Lower leg skin (tissue), 3 donors: ENCODE measurements around the gene CD47.

Experiments
- POLR2A ChIP-seq, 2 donors: fragments of 450-650 bp; IDR thresholded peaks; one replicate each; pipeline ENCODE4 v1.6.1; 2016 to 2017; ENCODE audit warnings: antibody characterized with exemption in 2 of 2, mild to moderate bottlenecking in 1 of 2, moderate library complexity in 1 of 2
- TF ChIP-seq, protein P1 (sequence below), 3 donors: fragments of 450-650 bp; IDR thresholded peaks; one replicate each; pipeline ENCODE4 v1.5.1; 2016; ENCODE audit warnings: antibody characterized with exemption in 3 of 3, mild to moderate bottlenecking in 3 of 3, moderate library complexity in 2 of 3

DNA sequence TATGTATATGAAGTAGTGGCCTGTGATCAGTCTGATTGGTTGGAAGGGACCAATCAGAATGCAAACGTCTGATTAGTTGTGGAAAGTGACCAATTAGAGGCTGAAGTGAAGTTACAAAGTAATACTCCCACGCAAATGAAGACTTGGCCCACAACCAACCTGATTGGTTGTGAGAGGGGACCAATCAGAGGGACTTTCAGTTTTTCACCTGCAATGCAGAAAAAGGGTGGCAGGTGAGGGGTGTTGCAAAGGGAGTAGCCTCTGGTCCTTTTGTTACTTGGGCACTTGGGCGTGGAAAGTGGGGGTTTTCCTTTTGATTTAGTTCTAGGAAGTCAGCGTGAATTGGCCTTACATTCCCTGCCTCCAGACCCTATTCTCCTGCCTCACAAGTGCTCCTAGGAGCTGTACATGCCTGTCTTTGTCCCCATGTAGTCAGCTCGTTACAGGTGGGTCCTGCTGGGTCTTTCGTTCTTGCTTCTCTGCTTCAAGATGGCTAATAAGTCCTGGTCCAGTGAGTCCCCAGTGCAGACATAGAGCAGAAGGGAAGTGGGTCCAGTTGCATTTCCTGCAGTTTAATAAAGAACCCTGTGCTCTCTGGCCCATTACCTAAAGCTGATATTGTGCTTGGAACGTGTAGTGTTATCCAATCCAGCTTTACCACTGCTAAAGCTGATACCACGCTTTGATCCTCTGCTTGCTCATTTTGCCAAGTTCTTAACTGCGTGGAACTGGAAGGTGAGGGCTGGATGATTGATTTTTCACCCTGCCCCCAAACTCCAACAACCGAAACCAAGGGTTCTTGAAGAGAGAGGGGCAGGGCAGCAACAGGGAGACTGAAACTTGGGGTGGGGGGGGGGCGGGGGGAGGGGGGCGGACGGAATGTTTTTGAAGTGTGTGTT is 46.0 kb upstream of the CD47 start:
- TF ChIP-seq, protein P1, sequence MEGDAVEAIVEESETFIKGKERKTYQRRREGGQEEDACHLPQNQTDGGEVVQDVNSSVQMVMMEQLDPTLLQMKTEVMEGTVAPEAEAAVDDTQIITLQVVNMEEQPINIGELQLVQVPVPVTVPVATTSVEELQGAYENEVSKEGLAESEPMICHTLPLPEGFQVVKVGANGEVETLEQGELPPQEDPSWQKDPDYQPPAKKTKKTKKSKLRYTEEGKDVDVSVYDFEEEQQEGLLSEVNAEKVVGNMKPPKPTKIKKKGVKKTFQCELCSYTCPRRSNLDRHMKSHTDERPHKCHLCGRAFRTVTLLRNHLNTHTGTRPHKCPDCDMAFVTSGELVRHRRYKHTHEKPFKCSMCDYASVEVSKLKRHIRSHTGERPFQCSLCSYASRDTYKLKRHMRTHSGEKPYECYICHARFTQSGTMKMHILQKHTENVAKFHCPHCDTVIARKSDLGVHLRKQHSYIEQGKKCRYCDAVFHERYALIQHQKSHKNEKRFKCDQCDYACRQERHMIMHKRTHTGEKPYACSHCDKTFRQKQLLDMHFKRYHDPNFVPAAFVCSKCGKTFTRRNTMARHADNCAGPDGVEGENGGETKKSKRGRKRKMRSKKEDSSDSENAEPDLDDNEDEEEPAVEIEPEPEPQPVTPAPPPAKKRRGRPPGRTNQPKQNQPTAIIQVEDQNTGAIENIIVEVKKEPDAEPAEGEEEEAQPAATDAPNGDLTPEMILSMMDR (IDR thresholded peaks at IDR 0.05) = no peak
- TF ChIP-seq POLR2A (IDR thresholded peaks at IDR 0.05) = no peak
